NCI-H146 treated with DMSO at 0.1 percent for 48 hours (cell line): ENCODE results near the gene TCERG1L.

ENCODE experiments used
- DNase-seq: peaks from one replicate; lab custom pipeline; 2025; ENCODE audit not compliant: unreplicated experiment; lab: John Stamatoyannopoulos, UW

Gene TCERG1L

GRCh38 chr10:131271966-131272365 is 39.6 kb downstream of the TCERG1L start:
- DNase-seq: no peak

- DNase-seq: no peak
Measured at GRCh38 chr10:131271195-131271880, 40.2 kb downstream of the TCERG1L start.

- no peak for DNase-seq
Measured at GRCh38 chr10:131270461-131271190, 40.9 kb downstream of the TCERG1L start.

GRCh38 chr10:131269776-131270460 is 41.6 kb downstream of the TCERG1L start:
- DNase-seq: peak; percentile 95

- no peak for DNase-seq
Measured at GRCh38 chr10:131267814-131268095, 43.8 kb downstream of the TCERG1L start.

GRCh38 chr10:131266936-131267813 is 44.3 kb downstream of the TCERG1L start:
- DNase-seq: no peak

GRCh38 chr10:131264110-131264788 is 47.3 kb downstream of the TCERG1L start:
- no peak for DNase-seq

- no peak for DNase-seq
Measured at GRCh38 chr10:131261890-131262475, 49.5 kb downstream of the TCERG1L start.

- no peak for DNase-seq
Measured at GRCh38 chr10:131260452-131261211, 50.9 kb downstream of the TCERG1L start.

- DNase-seq: no peak
Measured at GRCh38 chr10:131260031-131260430, 51.5 kb downstream of the TCERG1L start.

GRCh38 chr10:131259535-131259934 is 52.0 kb downstream of the TCERG1L start:
- DNase-seq: no peak

- DNase-seq: no peak
Measured at GRCh38 chr10:131258256-131258655, 53.3 kb downstream of the TCERG1L start.

- no peak for DNase-seq
Measured at GRCh38 chr10:131257027-131257426, 54.5 kb downstream of the TCERG1L start.

GRCh38 chr10:131254859-131255252 is 56.7 kb downstream of the TCERG1L start:
- no peak for DNase-seq

GRCh38 chr10:131253931-131254858 is 57.3 kb downstream of the TCERG1L start:
- no peak for DNase-seq

GRCh38 chr10:131252567-131253276 is 58.8 kb downstream of the TCERG1L start:
- DNase-seq: peak; percentile 33

GRCh38 chr10:131251146-131251541 is 60.4 kb downstream of the TCERG1L start:
- no peak for DNase-seq
